ENCODE results near the gene ARID3B.
"Not testable (repeated sequence)": the region's sequence is repeated elsewhere in the genome, so short reads cannot be mapped to it uniquely, and the experiment has no call there.

ARID3B gene

GRCh38 chr15:74625693-74626092 is 84.7 kb downstream of the ARID3B start:
- DNase-seq, result no peak

- DNase-seq, result no peak
These were observed 85.3 kb downstream of the ARID3B start for GRCh38 chr15:74626336-74626735.

DNA sequence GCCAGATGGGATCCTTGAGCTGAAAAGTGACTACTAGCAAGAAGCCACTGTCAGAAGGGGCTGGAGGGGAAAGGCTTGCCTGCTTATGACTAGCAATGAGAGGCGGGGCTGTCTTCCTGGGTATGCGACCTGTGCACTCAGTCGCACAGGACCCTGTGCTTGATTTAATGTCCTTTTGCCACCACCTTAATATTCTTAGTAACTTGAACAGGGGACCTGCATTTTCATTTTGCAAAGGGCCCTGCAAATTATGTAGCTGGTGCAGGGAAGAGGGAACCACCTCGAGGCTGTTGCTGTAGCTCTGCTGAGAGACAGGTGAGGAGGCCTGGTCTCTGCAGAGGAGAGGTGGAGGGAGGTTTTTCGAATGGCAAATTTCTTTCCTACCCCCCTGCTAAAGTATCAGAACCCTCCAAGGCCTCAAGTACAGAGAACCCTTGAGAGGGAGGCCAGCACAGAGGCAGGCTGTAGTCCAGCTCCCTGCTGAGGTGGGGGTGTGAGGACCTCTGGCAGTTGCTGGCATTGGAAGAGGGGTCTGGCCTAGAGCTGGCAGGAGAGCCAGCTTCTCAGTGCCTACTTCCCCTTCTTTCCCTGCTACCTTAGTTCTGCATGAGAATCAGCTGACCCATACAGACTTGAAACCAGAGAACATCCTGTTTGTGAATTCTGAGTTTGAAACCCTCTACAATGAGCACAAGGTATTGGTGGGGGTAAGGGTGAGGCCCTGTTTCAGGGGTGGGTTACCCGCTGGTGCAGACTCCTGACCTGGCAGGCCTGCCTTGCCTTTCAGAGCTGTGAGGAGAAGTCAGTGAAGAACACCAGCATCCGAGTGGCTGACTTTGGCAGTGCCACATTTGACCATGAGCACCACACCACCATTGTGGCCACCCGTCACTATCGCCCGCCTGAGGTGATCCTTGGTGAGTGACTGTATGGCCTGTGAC is 86.0 kb downstream of the ARID3B start:
- no peak for DNase-seq

- DNase-seq, result no peak
These were observed 86.7 kb downstream of the ARID3B start for GRCh38 chr15:74627766-74628165.

DNA sequence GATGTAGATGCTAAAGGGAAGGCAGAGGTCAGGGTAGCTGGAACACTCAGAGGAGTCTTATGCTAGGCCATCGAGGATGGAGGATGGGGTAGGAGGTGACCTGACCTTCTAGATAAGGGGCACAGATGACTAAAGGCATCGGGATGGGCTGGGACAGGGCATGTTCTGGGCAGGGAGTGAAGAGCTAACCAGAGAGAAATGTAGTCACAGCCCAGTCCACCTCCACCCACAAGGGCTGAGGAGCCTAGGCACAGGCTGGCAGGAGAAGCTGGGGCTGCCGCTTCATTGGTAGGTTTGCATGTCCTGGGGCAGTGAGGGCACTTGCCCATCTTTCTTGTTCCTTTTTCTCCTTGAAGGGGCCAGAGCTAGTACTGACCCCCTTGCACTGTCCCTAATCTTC is 87.2 kb downstream of the ARID3B start:
- no peak for DNase-seq

DNA sequence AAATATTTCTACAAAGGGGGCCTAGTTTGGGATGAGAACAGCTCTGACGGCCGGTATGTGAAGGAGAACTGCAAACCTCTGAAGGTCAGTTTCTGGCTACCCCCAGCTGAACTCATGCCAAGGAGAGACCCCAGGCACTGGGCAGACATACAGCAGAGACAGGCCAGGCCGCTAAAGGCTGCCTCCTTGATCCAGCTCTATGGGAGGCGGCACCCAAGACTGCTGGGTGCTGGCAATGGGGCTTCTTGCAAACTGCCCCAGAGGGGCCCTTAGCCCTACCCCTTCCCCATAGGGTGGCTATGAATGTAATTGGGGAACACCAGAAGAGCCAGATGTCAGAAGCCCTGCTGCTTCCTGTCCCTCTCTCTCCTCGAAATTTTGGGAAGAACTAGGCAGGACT is 87.9 kb downstream of the ARID3B start:
- DNase-seq, result no peak

DNA sequence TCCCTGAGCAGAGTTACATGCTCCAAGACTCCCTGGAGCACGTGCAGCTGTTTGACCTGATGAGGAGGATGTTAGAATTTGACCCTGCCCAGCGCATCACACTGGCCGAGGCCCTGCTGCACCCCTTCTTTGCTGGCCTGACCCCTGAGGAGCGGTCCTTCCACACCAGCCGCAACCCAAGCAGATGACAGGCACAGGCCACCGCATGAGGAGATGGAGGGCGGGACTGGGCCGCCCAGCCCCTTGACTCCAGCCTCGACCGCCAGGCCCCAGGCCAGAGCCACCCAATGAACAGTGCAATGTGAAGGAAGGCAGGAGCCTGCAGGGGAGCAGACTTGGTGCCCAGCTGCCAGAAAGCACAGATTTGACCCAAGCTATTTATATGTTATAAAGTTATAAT is 88.7 kb downstream of the ARID3B start:
- not testable (repeated sequence) for DNase-seq

DNA sequence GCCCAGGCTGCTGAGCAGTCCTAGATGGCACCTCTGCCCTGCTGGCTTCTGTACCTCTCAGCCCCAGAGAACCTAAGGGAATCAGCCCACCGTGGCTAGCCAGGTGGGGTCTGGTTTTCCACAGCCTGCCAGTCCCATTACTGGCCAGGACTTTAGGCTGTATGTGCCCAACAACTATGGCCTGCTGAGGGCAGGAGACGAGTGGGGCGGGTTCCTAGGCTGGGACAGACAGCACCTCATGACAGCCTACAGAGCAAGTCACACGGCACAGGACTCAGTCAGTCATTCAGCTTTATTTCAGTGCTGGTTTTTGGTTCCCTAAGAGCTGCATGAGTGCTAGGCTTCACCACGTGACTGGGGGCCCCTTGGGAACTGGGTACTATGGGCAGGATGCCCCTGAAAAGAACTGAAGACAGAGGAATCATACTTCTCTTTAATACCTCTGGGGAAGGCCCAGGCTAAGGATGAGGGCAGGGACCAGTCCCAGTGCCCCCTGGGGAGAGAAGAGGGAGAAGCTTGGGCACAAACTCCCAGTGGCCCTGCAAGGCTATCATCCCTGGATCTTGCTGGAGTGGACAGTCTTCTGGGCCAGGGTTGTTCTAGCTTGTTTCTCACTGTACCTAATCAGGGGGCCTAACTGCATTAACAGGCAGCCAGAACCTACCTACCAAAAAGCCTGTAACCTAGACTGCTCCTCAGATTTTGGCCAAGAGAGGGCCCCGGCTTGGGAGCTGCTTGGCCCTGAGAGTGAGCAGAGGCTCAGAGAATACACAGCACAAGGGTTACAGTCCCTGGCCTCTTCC is 89.5 kb downstream of the ARID3B start:
- DNase-seq, result no peak

DNA sequence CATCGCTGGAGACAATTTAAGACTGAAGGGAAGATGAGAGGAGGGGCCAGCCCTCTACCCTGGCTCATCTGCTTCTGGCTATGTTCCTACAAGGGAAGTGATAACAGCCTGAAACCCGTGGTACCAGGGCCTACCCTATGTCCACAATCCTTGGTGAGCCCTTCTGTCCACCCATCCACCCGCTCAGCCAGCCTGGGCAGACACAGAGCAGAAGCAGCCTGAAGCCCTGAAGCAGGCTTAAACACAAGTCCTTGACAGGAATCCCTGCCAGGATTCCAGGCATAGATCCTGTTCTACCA is 90.0 kb downstream of the ARID3B start:
- no peak for DNase-seq

- no peak for DNase-seq
These were observed 90.4 kb downstream of the ARID3B start for GRCh38 chr15:74631408-74631807.

DNA sequence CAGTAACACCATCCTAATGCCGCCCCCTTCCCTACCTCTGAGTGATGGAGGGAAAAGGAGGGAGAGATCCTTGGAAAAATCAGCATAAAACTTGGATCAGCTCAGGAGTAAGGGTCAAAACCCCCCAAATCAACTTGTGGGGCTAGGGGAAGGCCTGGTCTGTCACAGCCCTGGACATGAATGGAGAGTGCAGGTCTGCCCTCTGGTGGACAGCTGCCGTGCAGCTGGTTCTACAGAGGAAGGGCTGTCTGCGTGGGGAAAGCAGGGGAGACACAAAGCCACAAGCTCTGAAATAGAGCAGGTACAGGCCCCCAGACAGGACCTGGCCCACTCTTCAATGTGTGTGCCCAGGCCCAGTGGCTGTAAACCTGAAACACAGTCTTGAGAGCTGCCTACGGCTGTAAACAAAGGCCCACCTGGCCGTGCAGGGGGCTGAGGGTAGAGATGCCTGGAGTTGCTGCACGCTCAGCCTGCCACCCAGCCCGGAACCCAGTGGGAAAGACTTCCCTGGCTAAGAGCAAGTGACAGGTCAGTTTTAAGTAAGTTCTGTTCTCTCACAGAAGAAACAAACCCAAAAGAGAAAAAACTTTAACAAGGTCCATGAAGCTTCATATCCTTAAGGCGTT is 91.0 kb downstream of the ARID3B start:
- no peak for DNase-seq

DNA sequence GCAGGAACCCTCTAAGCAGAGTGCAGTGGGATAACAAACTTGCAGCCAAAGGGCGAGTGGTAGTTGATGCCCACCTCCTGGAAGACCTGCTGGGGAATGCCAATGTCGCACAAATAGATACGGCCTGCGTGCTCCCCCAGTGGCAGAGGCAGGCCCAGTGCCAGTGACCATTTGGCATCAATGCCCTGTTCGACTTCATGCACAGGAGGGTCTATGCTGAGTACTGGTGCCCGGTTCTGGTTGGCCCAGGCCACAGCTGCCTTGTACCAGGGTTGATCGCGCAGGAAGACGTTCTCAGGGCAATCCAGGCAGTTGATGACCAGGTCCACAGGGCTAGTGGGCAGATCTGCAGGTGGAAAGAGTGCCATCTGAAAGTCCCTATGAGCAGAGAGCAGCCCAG is 91.6 kb downstream of the ARID3B start:
- no peak for DNase-seq

DNA sequence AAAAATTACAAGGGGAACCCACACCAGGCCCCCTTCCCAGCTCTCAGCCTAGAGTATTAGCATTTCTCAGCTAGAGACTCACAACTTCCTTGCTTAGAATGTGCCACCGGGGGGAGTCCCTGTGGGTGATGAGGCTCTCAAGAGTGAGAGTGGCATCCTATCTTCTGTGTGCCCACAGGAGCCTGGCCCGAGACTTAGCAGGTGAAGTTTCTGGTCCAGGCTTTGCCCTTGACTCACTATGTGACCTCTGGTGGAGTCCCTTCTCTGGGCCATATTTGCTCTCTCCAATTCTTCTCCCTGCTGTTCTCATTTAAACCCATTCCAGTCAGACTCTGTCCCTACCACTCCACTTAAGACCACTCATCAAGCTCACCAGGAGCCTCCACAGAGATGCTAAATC is 92.8 kb downstream of the ARID3B start:
- no peak for DNase-seq

- DNase-seq, result no peak
These were observed 94.2 kb downstream of the ARID3B start for GRCh38 chr15:74635228-74635627.

DNA sequence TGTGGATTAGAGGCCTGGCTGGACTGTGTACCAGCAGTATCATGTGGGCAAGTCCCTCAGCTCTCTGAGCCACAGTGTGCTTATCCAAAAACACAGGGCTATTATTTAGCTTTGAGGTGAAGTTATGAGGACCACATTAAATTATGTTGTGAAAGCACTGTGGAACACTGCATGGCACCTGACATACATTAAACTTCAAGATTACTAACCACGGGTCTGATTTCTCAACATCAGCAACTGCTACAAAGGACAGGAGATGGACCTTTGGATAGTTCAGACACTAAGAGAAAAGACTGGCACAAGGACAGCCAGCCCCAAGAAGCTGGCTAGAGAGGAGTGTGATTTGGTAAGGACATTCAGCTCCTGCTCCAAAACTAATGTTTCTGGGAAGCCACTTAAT is 96.0 kb downstream of the ARID3B start:
- no peak for DNase-seq

DNA sequence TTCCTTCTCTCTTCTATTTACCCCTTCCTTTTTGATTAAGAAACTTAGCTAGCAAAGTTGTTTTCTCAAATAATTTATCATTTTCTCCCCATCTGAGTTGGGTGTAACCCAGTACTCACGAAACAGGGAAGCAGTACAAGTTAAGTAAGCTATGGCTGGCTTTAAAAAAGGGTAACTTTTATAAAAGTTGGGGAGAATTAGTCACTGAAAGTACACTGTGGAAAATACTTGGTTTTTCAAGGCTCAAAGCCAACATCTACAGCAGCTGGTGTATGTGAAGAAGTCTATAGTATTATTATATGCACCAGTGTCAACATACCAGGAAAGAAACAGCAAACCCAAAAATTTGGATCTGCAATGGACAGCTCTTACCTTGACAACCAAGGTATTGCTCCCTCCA is 100.1 kb downstream of the ARID3B start:
- DNase-seq, result no peak

DNA sequence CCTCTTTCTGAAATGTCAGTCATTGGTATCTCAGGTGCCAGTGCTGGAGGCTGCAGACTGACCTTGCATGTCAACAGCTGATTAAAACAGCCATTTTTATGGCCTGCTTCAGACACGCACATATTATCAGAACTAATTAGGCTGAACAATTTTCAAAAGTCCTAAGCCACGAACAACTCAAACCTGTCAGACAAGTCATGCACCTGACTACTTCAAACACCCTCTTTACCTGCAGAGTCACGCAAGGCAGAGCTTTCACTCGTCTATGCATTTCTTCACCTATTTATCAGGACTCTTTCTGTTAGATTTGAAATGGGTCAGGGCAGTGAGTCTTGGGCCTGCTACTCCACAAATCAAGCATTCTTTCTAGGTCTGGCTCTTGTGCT is 101.3 kb downstream of the ARID3B start:
- DNase-seq, result peak; percentile 35

DNA sequence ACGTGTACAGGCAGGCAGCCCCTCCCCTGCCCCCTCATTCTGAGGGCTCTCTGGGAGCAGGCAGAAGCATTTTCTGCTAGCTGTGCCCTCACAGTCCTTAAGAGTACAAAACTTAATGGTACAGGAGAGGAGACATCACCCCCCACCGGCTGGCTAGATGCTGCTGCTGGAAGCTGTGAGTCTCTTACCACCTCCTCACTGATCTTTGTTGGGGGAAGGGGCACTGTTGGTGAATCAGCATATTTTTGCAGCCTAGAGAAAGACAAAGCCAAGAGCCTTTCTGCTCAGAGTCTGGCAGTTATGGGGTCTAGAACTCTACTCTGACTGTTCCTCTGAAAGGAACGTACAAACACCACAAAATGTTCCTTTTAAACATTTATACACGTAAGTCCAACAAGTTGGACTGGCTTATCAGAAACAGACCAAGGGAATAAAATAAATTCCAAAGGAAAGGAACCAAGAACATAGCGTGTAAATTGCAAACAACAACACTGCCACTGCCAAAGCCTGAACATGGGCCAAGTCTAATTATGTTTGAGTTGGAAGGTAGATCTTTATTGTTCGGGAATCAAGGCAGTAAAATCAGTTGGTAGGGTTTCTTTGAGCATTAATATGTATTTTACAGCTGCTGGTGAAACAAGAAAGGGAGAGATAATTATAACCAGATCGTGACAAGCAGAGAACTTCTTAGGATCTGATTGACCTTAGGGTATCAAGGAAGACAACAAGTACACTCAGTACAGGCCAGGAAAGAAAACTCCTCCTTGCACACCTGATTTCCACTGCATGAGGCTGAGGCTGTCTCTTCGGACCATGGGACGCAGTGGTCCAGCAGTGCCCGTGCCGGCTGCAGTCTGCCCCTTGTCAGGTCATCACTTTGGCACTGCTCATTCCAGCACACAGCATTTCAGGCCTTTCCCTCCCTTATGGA is 102.0 kb downstream of the ARID3B start:
- peak; percentile 12 for DNase-seq

DNA sequence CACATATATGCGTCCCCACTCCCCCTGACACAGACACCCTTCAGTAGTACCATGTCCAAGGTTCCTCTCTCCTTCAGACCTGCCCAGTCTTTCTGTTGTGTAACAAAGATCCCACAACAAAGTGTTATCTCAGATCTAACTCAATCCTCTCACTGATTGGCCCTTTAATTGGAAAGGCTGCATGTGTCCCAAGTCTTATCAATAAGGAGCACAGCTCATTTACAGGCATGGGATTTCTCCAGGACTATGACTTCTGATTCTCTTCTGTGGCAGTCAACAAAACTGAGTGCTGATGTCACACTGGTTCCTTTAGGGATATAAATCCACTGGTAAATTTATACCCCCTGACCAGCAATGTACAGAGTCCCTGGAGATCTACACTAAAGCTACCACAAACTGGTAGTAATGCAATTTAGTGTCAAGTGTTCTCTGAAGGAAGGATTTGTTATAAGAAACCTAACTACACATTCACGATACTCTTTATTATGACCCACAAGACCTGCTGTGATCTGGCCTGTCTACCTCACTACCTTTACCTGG is 102.7 kb downstream of the ARID3B start:
- DNase-seq, result no peak

GRCh38 chr15:74646480-74646879 is 105.5 kb downstream of the ARID3B start:
- DNase-seq, result no peak
